Central memory CD8-positive, alpha-beta T cell (primary cell): ENCODE data around the gene SLC35F4.
"Not testable (repeated sequence)": the region's sequence is repeated elsewhere in the genome, so short reads cannot be mapped to it uniquely, and the experiment has no call there.

ENCODE experiments used
- ATAC-seq: fragments of 150-1000 bp; cut with Tn5 transposase; replicated peaks from 2 replicates; pipeline ENCODE4 v1.10.0; 2022; ENCODE audit warnings: mild to moderate bottlenecking, moderate FRiP score, moderate number of reproducible peaks; ENCODE audit not compliant: poor library complexity, severe bottlenecking; ENCODE audit errors: extremely low read depth
- DNase-seq, 2 donors: peaks; one replicate each; pipeline ENCODE4 v3.0.0; 2021; ENCODE audit warnings: low spot score in 2 of 2
- H3K27ac Mint-ChIP-seq: one replicate; pipeline ENCODE4 v1.8.0; 2022; ENCODE audit warnings: low read depth, mild to moderate bottlenecking, moderate library complexity, mixed read lengths
- H3K27me3 Mint-ChIP-seq: one replicate; pipeline ENCODE4 v1.8.0; 2022; ENCODE audit warnings: mixed read lengths
- H3K36me3 Mint-ChIP-seq: one replicate; pipeline ENCODE4 v1.8.0; 2022; ENCODE audit warnings: mild to moderate bottlenecking, moderate library complexity, mixed read lengths; ENCODE audit not compliant: insufficient read depth
- H3K4me1 Mint-ChIP-seq: one replicate; pipeline ENCODE4 v1.8.0; 2022; ENCODE audit warnings: mixed read lengths
- H3K4me3 Mint-ChIP-seq: one replicate; pipeline ENCODE4 v1.8.0; 2022; ENCODE audit warnings: mild to moderate bottlenecking, moderate library complexity, mixed read lengths
- H3K9me3 Mint-ChIP-seq: one replicate; pipeline ENCODE4 v1.8.0; 2022; ENCODE audit warnings: mixed read lengths

Gene SLC35F4

GRCh38 chr14:57755018-57755521, 110.8 kb downstream of the SLC35F4 start:
- Mint-ChIP-seq H3K36me3 (no peaks in the 10 kb centered on the region), H3K27ac (no peak overlapping the region), H3K9me3 (no peaks in the 10 kb centered on the region)

GRCh38 chr14:57754527-57754926, 111.4 kb downstream of the SLC35F4 start:
- H3K27me3 Mint-ChIP-seq: no peaks in the 10 kb centered on the region
- DNase-seq (no peak), ATAC-seq (no peak)
- H3K4me1 Mint-ChIP-seq: no peaks in the 10 kb centered on the region
- no peaks in the 10 kb centered on the region for H3K36me3 Mint-ChIP-seq
- no peak overlapping the region for H3K27ac Mint-ChIP-seq
- no peak overlapping the region for H3K4me3 Mint-ChIP-seq
- no peaks in the 10 kb centered on the region for H3K9me3 Mint-ChIP-seq

More at GRCh38 chr14:57755018-57755521, 110.8 kb downstream of the SLC35F4 start:
- no peak for DNase-seq
- H3K4me1 Mint-ChIP-seq: no peaks in the 10 kb centered on the region
- no peak for ATAC-seq
- no peak overlapping the region for H3K4me3 Mint-ChIP-seq
- H3K27me3 Mint-ChIP-seq: no peaks in the 10 kb centered on the region

- ATAC-seq (no peak), DNase-seq (no peak)
- H3K36me3 Mint-ChIP-seq: no peaks in the 10 kb centered on the region
- H3K27ac Mint-ChIP-seq: no peak overlapping the region
- no peaks in the 10 kb centered on the region for H3K9me3 Mint-ChIP-seq
- H3K4me3 Mint-ChIP-seq: no peak overlapping the region
- H3K4me1 Mint-ChIP-seq: no peaks in the 10 kb centered on the region
- H3K27me3 Mint-ChIP-seq: no peaks in the 10 kb centered on the region
Observed at GRCh38 chr14:57753821-57754220, 112.1 kb downstream of the SLC35F4 start.

- not testable (repeated sequence) for H3K9me3 Mint-ChIP-seq, H3K36me3 Mint-ChIP-seq, DNase-seq, H3K4me1 Mint-ChIP-seq, H3K27me3 Mint-ChIP-seq, H3K27ac Mint-ChIP-seq, H3K4me3 Mint-ChIP-seq, ATAC-seq
Observed at GRCh38 chr14:57752142-57752695, 113.7 kb downstream of the SLC35F4 start.

- H3K4me3 Mint-ChIP-seq: no peak overlapping the region
- no peak for DNase-seq
- no peak for ATAC-seq
- H3K27ac Mint-ChIP-seq: no peak overlapping the region
- H3K27me3 Mint-ChIP-seq: no peaks in the 10 kb centered on the region
- no peaks in the 10 kb centered on the region for H3K9me3 Mint-ChIP-seq
- H3K36me3 Mint-ChIP-seq: no peaks in the 10 kb centered on the region
- H3K4me1 Mint-ChIP-seq: no peaks in the 10 kb centered on the region
Observed at GRCh38 chr14:57751400-57751799, 114.5 kb downstream of the SLC35F4 start.

- no peak overlapping the region for H3K4me3 Mint-ChIP-seq
- no peaks in the 10 kb centered on the region for H3K27me3 Mint-ChIP-seq
- H3K27ac Mint-ChIP-seq: no peak overlapping the region
- no peaks in the 10 kb centered on the region for H3K9me3 Mint-ChIP-seq
- H3K36me3 Mint-ChIP-seq: no peaks in the 10 kb centered on the region
- ATAC-seq (no peak), DNase-seq (no peak)
- no peaks in the 10 kb centered on the region for H3K4me1 Mint-ChIP-seq
Observed at GRCh38 chr14:57749267-57749666, 116.6 kb downstream of the SLC35F4 start.

- ATAC-seq (no peak), DNase-seq (no peak)
- Mint-ChIP-seq H3K27me3 (no peaks in the 10 kb centered on the region), H3K27ac (no peak overlapping the region), H3K4me1 (no peaks in the 10 kb centered on the region), H3K9me3 (peaks cover under 1% of the 10 kb centered on the region), H3K36me3 (no peaks in the 10 kb centered on the region), H3K4me3 (no peak overlapping the region)
Observed at GRCh38 chr14:57748279-57748678, 117.6 kb downstream of the SLC35F4 start.

- Mint-ChIP-seq H3K9me3 (peaks cover 6% of the 10 kb centered on the region), H3K27me3 (no peaks in the 10 kb centered on the region), H3K4me1 (no peaks in the 10 kb centered on the region), H3K27ac (no peak overlapping the region), H3K4me3 (no peak overlapping the region), H3K36me3 (no peaks in the 10 kb centered on the region)
- no peak for ATAC-seq
- DNase-seq: no peak
Observed at GRCh38 chr14:57747036-57747435, 118.9 kb downstream of the SLC35F4 start.

GRCh38 chr14:57746563-57746962, 119.3 kb downstream of the SLC35F4 start:
- no peak for ATAC-seq
- Mint-ChIP-seq H3K4me3 (no peak overlapping the region), H3K27ac (no peak overlapping the region), H3K27me3 (no peaks in the 10 kb centered on the region), H3K36me3 (no peaks in the 10 kb centered on the region), H3K4me1 (no peaks in the 10 kb centered on the region), H3K9me3 (peaks cover 7% of the 10 kb centered on the region)
- no peak for DNase-seq

GRCh38 chr14:57739516-57739915, 126.4 kb downstream of the SLC35F4 start:
- no peak overlapping the region for H3K4me3 Mint-ChIP-seq
- no peaks in the 10 kb centered on the region for H3K36me3 Mint-ChIP-seq
- H3K27ac Mint-ChIP-seq: no peak overlapping the region
- no peaks in the 10 kb centered on the region for H3K27me3 Mint-ChIP-seq
- no peaks in the 10 kb centered on the region for H3K4me1 Mint-ChIP-seq
- DNase-seq (no peak), ATAC-seq (no peak)
- H3K9me3 Mint-ChIP-seq: peaks cover 12% of the 10 kb centered on the region

- H3K27me3 Mint-ChIP-seq: no peaks in the 10 kb centered on the region
- H3K4me3 Mint-ChIP-seq: no peak overlapping the region
- H3K36me3 Mint-ChIP-seq: no peaks in the 10 kb centered on the region
- H3K27ac Mint-ChIP-seq: no peak overlapping the region
- no peaks in the 10 kb centered on the region for H3K4me1 Mint-ChIP-seq
- ATAC-seq: no peak
- peaks cover 6% of the 10 kb centered on the region for H3K9me3 Mint-ChIP-seq
- no peak for DNase-seq
Observed at GRCh38 chr14:57737598-57737997, 128.3 kb downstream of the SLC35F4 start.

- H3K27ac Mint-ChIP-seq: no peak overlapping the region
- H3K27me3 Mint-ChIP-seq: no peaks in the 10 kb centered on the region
- peaks cover 4% of the 10 kb centered on the region for H3K9me3 Mint-ChIP-seq
- no peak for ATAC-seq
- DNase-seq: no peak
- H3K4me1 Mint-ChIP-seq: no peaks in the 10 kb centered on the region
- H3K36me3 Mint-ChIP-seq: no peaks in the 10 kb centered on the region
- no peak overlapping the region for H3K4me3 Mint-ChIP-seq
Observed at GRCh38 chr14:57736391-57736790, 129.5 kb downstream of the SLC35F4 start.

GRCh38 chr14:57735276-57735675, 130.6 kb downstream of the SLC35F4 start:
- Mint-ChIP-seq H3K27ac (no peak overlapping the region), H3K4me1 (no peaks in the 10 kb centered on the region), H3K27me3 (no peaks in the 10 kb centered on the region), H3K36me3 (no peaks in the 10 kb centered on the region), H3K4me3 (no peak overlapping the region), H3K9me3 (no peaks in the 10 kb centered on the region)
- no peak for DNase-seq
- no peak for ATAC-seq
